Progenitor cell of endocrine pancreas (in vitro differentiated cells): ENCODE measurements around the gene NPL. TPM values are rescaled to one million over a fixed set of nuclear protein-coding genes. Genes with fewer than 3 reads are reported as not detected.

Experiments used
- DNase-seq: peaks from one replicate; pipeline ENCODE4 v3.0.0; 2021; ENCODE audit warnings: low spot score; ENCODE audit not compliant: unreplicated experiment
- H3K27ac Mint-ChIP-seq: 2 replicates; pipeline ENCODE4 v1.8.0; 2021; ENCODE audit warnings: mild to moderate bottlenecking, moderate library complexity, mixed read lengths
- H3K27me3 Mint-ChIP-seq: 2 replicates; pipeline ENCODE4 v1.8.0; 2021; ENCODE audit warnings: mixed read lengths
- H3K36me3 Mint-ChIP-seq: 2 replicates; pipeline ENCODE4 v1.8.0; 2022; ENCODE audit warnings: mixed read lengths; ENCODE audit not compliant: insufficient read depth
- H3K4me1 Mint-ChIP-seq: 2 replicates; pipeline ENCODE4 v1.8.0; 2021; ENCODE audit warnings: low read depth, mixed read lengths
- H3K4me3 Mint-ChIP-seq: 2 replicates; pipeline ENCODE4 v1.8.0; 2021; ENCODE audit warnings: low read depth, mild to moderate bottlenecking, moderate library complexity, mixed read lengths
- H3K9me3 Mint-ChIP-seq: 2 replicates; pipeline ENCODE4 v1.8.0; 2021; ENCODE audit warnings: low read depth, mixed read lengths
- CTCF ChIP-seq: fragments of 200-600 bp; sonication (generic); IDR thresholded peaks from one replicate; pipeline ENCODE4 v1.5.0; 2021; ENCODE audit warnings: antibody characterized with exemption, mild to moderate bottlenecking; ENCODE audit not compliant: unreplicated experiment
- total RNA-seq: library from RNA; stranded (reverse); gene quantifications from 2 replicates; pipeline ENCODE4 v1.2.1, GENCODE V29; 2021

Gene NPL
- total RNA-seq, 1 donor from 2014 or later = 2.0 TPM

DNA sequence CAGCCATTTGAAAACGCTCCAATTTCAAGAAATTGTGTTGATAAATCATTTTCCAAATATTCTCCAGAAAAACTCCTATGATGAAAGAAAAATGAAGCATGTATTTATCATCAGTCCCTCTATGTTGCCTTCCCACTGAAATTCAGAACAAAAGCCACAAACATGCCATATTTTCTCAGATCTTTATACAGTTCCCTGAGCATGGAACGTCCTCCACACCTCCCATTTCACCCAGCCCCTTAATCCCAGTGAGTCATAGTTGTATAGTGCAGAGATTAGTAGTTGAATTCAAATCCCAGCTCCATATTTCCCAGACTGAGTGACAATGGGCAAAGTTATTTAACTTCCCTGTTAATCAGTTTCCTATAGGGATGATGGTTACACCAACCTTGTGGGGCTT is 20.6 kb upstream of the NPL start:
- Mint-ChIP-seq H3K27me3 (peaks cover 11% of the 10 kb centered on the region), H3K4me3 (no peak overlapping the region), H3K27ac (no peak overlapping the region), H3K4me1 (peaks cover 6% of the 10 kb centered on the region), H3K36me3 (no peaks in the 10 kb centered on the region), H3K9me3 (no peaks in the 10 kb centered on the region)
- TF ChIP-seq CTCF = no peak
- DNase-seq = no peak

DNA sequence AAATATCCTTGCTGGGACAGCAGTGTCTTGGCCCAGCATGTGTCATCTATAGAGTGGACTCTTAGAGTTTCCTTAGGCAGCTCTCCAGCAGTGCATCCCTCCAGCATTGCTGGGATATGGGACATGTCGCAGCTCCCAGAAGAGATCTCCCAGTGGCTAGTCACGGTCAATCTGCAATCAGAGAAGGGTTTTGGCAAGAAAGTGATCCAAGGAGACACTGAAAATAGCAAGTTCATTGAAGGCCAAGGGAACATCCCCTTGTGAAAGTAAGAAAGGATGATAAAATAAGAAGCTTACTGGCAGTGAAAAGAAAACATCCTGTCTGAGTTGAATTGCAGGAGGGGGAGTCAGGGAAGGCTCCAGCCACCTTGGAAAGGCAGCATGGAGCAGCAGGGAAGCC is 19.3 kb upstream of the NPL start:
- H3K9me3 Mint-ChIP-seq = no peaks in the 10 kb centered on the region
- no peak overlapping the region for H3K27ac Mint-ChIP-seq
- peaks cover 5% of the 10 kb centered on the region for H3K27me3 Mint-ChIP-seq
- H3K4me1 Mint-ChIP-seq = no peaks in the 10 kb centered on the region
- DNase-seq = no peak
- no peak for TF ChIP-seq CTCF
- H3K36me3 Mint-ChIP-seq = no peaks in the 10 kb centered on the region
- no peak overlapping the region for H3K4me3 Mint-ChIP-seq

DNA sequence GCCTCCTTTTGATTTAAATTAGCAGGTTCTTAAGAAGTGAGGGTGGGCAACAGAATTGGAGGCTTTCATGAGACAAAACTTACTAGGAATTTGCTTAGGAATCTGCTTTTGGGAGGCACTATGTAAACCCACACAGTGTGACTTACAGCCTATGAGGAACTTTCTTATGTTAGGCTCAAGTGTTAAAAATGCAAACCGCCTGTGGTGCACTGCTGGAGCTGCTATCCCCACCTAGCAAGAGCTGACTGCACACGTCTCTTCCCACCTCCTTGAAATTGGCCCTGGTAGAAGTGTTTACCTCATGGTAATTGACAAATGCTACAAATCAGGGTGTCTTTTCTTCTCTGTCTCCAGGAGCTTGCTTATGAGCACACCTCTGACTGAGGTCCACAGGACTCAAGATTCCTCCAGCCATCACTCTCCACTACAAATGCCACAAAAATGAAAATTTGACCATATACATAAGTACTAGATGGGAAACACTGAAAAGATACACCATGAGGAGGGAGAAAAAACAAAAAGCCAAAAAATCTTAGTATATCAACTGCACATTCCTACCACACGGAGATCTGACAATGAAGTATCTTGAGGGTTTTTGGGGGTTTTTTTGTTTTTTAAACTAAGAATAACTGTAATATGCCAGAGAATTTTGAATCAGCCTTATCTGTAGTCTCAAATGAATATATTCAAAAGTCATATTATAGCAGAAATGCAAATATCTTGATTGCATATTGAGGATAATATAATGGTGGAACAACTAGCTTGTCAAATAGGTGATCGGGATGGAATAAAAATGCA is 18.2 kb upstream of the NPL start:
- Mint-ChIP-seq H3K27me3 (peaks cover 5% of the 10 kb centered on the region), H3K9me3 (no peaks in the 10 kb centered on the region), H3K27ac (no peak overlapping the region), H3K4me3 (no peak overlapping the region), H3K4me1 (no peaks in the 10 kb centered on the region), H3K36me3 (no peaks in the 10 kb centered on the region)
- TF ChIP-seq CTCF = peak; percentile 32
- DNase-seq = no peak

GRCh38 chr1:182777386-182777785 is 12.2 kb upstream of the NPL start:
- Mint-ChIP-seq H3K27me3 (no peaks in the 10 kb centered on the region), H3K4me3 (no peak overlapping the region), H3K27ac (no peak overlapping the region), H3K4me1 (peaks cover 2% of the 10 kb centered on the region), H3K9me3 (no peaks in the 10 kb centered on the region), H3K36me3 (no peaks in the 10 kb centered on the region)
- no peak for TF ChIP-seq CTCF
- DNase-seq = no peak

- Mint-ChIP-seq H3K9me3 (no peaks in the 10 kb centered on the region), H3K4me1 (peaks cover 2% of the 10 kb centered on the region), H3K4me3 (no peak overlapping the region), H3K27me3 (no peaks in the 10 kb centered on the region), H3K36me3 (no peaks in the 10 kb centered on the region), H3K27ac (no peak overlapping the region)
- no peak for DNase-seq
- no peak for TF ChIP-seq CTCF
These were observed 10.7 kb upstream of the NPL start for GRCh38 chr1:182778862-182779261.
